IgD-negative memory B cell (primary cell): ENCODE data around the gene PIMREG. TPM values are rescaled to one million over a fixed set of nuclear protein-coding genes. Genes with fewer than 3 reads are reported as not detected.

Experiments used
- H3K27ac Mint-ChIP-seq, 3 donors: one replicate each; pipeline ENCODE4 v1.8.0; 2020 to 2022; ENCODE audit warnings: mild to moderate bottlenecking in 3 of 3, mixed read lengths in 3 of 3, moderate library complexity in 1 of 3
- H3K27me3 Mint-ChIP-seq: one replicate; pipeline ENCODE4 v1.8.0; 2021; ENCODE audit warnings: mixed read lengths
- H3K36me3 Mint-ChIP-seq: one replicate; pipeline ENCODE4 v1.8.0; 2020; ENCODE audit warnings: mild to moderate bottlenecking, mixed read lengths
- H3K4me1 Mint-ChIP-seq, 3 donors: one replicate each; pipeline ENCODE4 v1.8.0; 2020 to 2022; ENCODE audit warnings: mixed read lengths in 3 of 3, mild to moderate bottlenecking in 1 of 3
- H3K4me3 Mint-ChIP-seq, 4 donors: one replicate each; pipeline ENCODE4 v1.8.0; 2020 to 2022; ENCODE audit warnings: mild to moderate bottlenecking in 4 of 4, mixed read lengths in 4 of 4, moderate library complexity in 3 of 4
- H3K9me3 Mint-ChIP-seq, 3 donors: one replicate each; pipeline ENCODE4 v1.8.0; 2020 to 2021; ENCODE audit warnings: mixed read lengths in 3 of 3, mild to moderate bottlenecking in 1 of 3
- polyA plus RNA-seq: library from polyadenylated mRNA; unstranded; fragments of 300-500 nt; fragmentation: Illumina TruSeq; gene quantifications from one replicate; pipeline ENCODE4 v1.2.3, GENCODE V29; 2021

The PIMREG gene
- polyA plus RNA-seq, 1 donor from 2014 or later: not detected

DNA sequence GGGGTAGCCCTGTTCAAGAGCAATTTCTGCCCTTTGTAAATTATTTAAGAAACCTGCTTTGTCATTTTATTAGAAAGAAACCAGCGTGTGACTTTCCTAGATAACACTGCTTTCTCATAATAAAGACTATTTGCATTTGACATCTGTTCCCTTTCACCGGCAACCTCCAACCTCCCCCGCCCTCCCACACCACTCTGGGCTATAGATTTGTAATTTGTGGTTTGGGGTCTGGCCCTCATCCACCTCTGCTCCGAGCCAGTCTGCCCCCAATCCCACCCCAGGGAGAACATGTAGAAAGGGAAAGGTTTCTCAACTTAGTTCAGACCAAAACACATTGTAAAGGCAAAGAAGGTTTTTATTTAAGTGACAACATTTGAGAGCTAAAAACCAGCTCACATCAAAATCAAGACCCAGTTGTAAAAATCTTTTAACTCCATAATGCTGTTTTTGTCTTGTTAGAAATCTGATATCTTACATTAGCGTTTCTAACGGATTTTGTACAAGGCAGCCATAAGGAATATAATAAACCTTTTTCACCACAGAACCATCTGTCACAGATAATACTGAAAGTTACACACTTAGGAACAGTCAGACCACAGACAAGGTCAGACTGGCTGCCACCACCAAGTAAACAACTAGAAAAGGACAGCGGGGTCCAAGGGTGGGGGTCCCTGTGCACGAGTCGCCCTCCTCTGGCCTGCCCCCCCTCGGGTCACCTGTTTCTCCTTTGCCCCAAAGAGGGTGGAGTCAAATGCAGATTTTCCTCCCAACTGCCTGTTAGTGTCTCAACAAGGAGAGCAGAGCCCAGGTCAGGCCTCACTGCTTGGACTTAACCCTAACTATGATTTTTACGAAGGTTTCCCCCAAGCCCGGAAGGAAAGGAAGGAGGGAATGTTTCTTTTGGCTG, 6.9 kb downstream of the PIMREG start:
- no peaks in the 10 kb centered on the region for H3K36me3 Mint-ChIP-seq
- peaks cover 7 to 13% (median 11%) of the 10 kb centered on the region in 3 donors for H3K4me1 Mint-ChIP-seq
- peak overlapping the region in 1 of 4 donors; percentile 37 for H3K4me3 Mint-ChIP-seq
- peaks cover 3% of the 10 kb centered on the region for H3K27me3 Mint-ChIP-seq
- peak overlapping the region in 1 of 3 donors; percentile 51 for H3K27ac Mint-ChIP-seq
- H3K9me3 Mint-ChIP-seq: no peaks in the 10 kb centered on the region

GRCh38 chr17:6452471-6453266, 8.4 kb downstream of the PIMREG start:
- H3K36me3 Mint-ChIP-seq: no peaks in the 10 kb centered on the region
- H3K4me3 Mint-ChIP-seq: no peak overlapping the region
- no peak overlapping the region for H3K27ac Mint-ChIP-seq
- peaks cover 4% of the 10 kb centered on the region for H3K27me3 Mint-ChIP-seq
- H3K4me1 Mint-ChIP-seq: peaks cover 11 to 17% (median 13%) of the 10 kb centered on the region in 3 donors
- H3K9me3 Mint-ChIP-seq: no peaks in the 10 kb centered on the region

DNA sequence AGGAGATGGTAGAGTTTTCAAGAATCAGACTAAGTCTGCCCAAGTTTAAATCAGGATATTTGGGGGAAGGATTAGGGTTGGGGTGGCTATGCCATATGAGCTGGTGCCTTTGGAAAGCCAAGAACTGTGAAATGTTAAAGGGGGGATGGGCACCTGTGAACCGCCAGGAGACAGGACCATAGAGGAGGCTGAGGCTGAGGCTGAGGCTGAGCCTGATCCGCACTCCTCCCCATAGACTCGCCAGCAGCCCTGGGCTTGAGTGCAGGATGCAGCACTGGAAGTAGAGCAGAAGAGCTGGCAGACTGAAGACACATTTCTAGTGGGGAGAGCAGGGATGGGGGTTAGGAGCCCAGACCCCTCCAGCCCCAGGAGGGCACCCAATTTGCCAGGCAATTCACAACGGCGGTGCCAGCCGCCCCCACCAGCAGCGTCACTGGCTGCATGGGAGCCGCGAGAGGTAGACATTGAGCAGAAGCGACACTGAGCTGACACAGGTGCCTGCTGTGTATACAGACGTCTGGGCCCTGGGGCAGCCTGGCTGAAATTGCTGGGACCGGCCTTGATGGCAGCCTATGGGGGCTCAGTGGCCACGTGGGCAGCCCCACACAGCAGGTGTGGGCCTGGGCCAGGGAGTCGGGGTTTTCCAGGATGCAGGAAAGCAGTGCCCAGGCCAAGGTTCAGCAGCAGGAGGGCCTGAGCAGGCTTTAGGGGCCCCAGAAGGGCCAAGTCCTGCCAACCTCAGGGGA, 9.2 kb downstream of the PIMREG start:
- Mint-ChIP-seq H3K4me1 (peaks cover 11 to 17% (median 13%) of the 10 kb centered on the region in 3 donors), H3K4me3 (peak overlapping the region in 1 of 4 donors; percentile 82), H3K27me3 (peaks cover 4% of the 10 kb centered on the region)

DNA sequence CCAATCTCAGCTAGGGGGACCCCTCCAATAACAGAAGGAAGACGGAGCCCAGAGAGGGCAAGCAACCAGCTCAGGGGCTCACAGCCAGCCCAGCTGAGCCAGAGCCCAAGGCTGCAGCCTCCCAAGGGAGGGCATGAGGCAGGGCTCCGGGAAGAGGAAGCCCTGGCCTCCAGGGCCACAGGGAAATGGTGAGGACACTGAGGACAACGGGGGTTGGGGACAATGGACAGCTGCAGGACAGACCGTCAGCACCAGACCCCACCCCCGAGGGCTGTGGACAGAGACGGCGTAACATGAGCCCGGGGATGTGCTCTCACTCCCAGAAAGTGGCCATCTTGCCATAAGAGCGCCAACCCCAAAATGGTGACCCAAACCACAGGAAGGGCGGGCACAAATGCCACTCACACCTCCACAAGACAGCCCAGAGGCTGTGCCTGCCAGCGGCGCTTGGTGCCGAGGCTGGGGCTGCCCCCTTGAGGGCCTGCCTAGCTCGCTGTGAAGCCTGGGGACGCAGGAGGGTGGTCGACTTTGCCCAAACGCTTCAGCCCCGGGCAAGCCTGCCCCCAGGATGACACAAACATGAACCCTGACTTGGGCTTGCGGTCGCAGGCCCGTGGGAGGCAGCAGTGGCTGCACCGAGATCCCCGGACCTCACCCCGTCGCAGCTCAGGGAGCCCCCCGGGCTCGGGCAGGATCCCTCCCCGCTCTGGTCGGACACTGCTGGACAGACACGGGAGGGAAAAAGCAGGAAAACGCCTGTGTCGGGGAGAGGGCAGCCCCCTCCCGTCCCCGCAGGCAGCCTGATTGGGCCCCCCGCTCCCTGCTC, 10.5 kb downstream of the PIMREG start:
- H3K27me3 Mint-ChIP-seq: peaks cover 3% of the 10 kb centered on the region
- no peak overlapping the region for H3K4me3 Mint-ChIP-seq
- H3K4me1 Mint-ChIP-seq: peaks cover 11 to 17% (median 13%) of the 10 kb centered on the region in 3 donors
- peak overlapping the region in 1 of 3 donors; percentile 56 for H3K27ac Mint-ChIP-seq
- no peaks in the 10 kb centered on the region for H3K9me3 Mint-ChIP-seq
- no peaks in the 10 kb centered on the region for H3K36me3 Mint-ChIP-seq

More for the DNA sequence above, 9.2 kb downstream of the PIMREG start:
- H3K36me3 Mint-ChIP-seq: no peaks in the 10 kb centered on the region
- H3K27ac Mint-ChIP-seq: peak overlapping the region; percentile 53 to 75 (median 56)
- H3K9me3 Mint-ChIP-seq: no peaks in the 10 kb centered on the region

GRCh38 chr17:6455321-6455705, 11.1 kb downstream of the PIMREG start:
- H3K9me3 Mint-ChIP-seq: no peaks in the 10 kb centered on the region

DNA sequence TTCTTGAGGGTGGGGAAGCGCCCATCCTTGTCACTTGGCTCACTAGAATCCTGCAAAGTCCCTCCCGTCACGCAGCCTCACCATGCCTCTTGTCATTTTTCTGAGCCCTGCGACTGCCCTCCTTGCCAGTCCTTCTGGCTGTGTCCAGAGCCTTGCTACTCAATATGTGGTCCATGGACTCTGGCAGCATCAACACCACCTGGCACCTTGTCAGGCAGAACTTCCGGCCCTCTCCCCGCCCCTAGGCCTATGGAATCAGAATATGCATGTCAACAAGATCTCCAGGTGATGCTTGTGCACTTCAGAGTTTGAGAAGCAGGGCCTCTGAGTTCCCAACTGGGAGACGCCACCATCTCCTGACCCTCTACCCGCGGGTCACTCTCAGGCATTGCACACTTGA, 12.1 kb downstream of the PIMREG start:
- no peaks in the 10 kb centered on the region for H3K36me3 Mint-ChIP-seq
- H3K9me3 Mint-ChIP-seq: no peaks in the 10 kb centered on the region
- peak overlapping the region in 1 of 4 donors; percentile 19 for H3K4me3 Mint-ChIP-seq
- peak overlapping the region in 1 of 3 donors; percentile 6 for H3K27ac Mint-ChIP-seq
- peaks cover 5% of the 10 kb centered on the region for H3K27me3 Mint-ChIP-seq
- H3K4me1 Mint-ChIP-seq: peaks cover 7 to 14% (median 8%) of the 10 kb centered on the region in 3 donors

More at GRCh38 chr17:6455321-6455705, 11.1 kb downstream of the PIMREG start:
- Mint-ChIP-seq H3K4me1 (peaks cover 11 to 17% (median 13%) of the 10 kb centered on the region in 3 donors), H3K4me3 (peak overlapping the region in 3 of 4 donors; percentile 48 to 85 (median 82)), H3K27me3 (peaks cover 5% of the 10 kb centered on the region), H3K36me3 (no peaks in the 10 kb centered on the region), H3K27ac (peak overlapping the region in 1 of 3 donors; percentile 92)

- peak overlapping the region in 1 of 3 donors; percentile 29 for H3K27ac Mint-ChIP-seq
- no peak overlapping the region for H3K4me3 Mint-ChIP-seq
These were observed 12.8 kb downstream of the PIMREG start for GRCh38 chr17:6456914-6457687.

DNA sequence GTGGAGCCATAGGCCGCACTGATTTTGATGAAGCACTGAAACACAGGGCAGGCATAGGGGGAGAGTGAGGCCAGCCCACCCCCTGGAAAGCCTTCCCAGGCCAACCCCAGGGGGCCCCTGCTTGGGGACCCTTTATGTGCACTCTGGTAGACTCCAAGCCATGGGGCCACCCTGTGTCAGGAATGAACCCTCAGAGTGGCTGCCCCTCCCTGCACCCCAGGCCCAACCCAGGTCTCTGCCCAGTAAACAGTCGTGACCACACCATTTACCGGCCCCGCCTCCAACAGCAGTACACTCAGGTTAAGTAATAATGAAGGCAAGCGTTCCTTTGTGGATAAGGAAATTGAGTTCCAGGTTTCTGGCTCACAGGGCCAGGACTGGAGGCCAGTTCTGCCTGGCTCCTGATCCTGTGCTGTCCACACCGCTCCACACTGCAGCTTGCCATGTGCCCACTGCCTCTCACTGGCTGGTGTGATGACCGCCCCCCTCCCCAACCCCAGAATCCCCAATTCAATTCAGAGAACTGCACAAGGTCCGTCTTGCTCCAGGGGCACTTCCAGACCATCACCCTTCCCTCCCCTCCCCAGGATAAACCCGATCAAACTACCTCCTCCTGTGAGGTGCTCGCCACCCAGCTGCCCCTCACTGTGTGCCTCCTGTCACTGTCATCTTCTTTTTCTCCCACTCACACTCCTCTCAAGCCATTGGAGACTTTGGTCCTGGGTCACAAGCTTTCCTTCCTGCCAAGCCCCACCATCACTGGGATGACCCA, 13.6 kb downstream of the PIMREG start:
- no peaks in the 10 kb centered on the region for H3K9me3 Mint-ChIP-seq
- H3K4me1 Mint-ChIP-seq: peaks cover 7 to 9% (median 8%) of the 10 kb centered on the region in 3 donors
- H3K4me3 Mint-ChIP-seq: no peak overlapping the region
- peaks cover 7% of the 10 kb centered on the region for H3K27me3 Mint-ChIP-seq
- no peak overlapping the region for H3K27ac Mint-ChIP-seq
- no peaks in the 10 kb centered on the region for H3K36me3 Mint-ChIP-seq

More at GRCh38 chr17:6456914-6457687, 12.8 kb downstream of the PIMREG start:
- peaks cover 6 to 14% (median 8%) of the 10 kb centered on the region in 3 donors for H3K4me1 Mint-ChIP-seq
- peaks cover 5% of the 10 kb centered on the region for H3K27me3 Mint-ChIP-seq
- no peaks in the 10 kb centered on the region for H3K9me3 Mint-ChIP-seq
- no peaks in the 10 kb centered on the region for H3K36me3 Mint-ChIP-seq

DNA sequence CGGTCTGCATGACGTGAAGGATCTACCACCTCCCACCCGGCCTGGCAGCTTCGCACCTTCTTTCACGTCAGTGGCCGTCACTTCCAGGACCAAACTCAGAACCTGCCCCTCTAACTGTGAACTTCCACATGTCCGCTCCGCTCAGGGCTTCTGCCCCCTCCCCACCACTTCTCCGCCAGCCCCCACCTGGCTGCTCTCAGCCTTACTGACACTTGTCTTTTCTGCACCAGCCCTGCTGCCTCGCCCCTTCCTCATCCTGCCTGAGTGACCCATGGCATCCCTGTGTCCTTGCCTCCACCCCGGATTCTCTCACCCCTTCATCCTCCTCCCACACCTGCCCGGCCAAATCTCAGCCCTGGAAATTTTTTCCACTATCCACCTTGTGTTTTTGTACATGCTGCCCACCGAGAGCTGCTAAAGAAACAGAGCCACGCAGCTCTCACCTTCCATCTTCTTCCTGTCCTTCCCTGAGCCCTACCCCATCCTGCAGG, 14.2 kb downstream of the PIMREG start:
- Mint-ChIP-seq H3K27ac (no peak overlapping the region), H3K4me1 (peaks cover 4 to 7% (median 7%) of the 10 kb centered on the region in 3 donors), H3K9me3 (no peaks in the 10 kb centered on the region), H3K4me3 (no peak overlapping the region), H3K27me3 (peaks cover 7% of the 10 kb centered on the region), H3K36me3 (no peaks in the 10 kb centered on the region)

- Mint-ChIP-seq H3K36me3 (no peaks in the 10 kb centered on the region), H3K4me1 (peaks cover 0 to 7% (median 6%) of the 10 kb centered on the region in 3 donors), H3K27me3 (peaks cover 10% of the 10 kb centered on the region), H3K27ac (peak overlapping the region in 1 of 3 donors; percentile 19), H3K4me3 (no peak overlapping the region), H3K9me3 (no peaks in the 10 kb centered on the region)
These were observed 16.4 kb downstream of the PIMREG start for GRCh38 chr17:6460531-6461161.

DNA sequence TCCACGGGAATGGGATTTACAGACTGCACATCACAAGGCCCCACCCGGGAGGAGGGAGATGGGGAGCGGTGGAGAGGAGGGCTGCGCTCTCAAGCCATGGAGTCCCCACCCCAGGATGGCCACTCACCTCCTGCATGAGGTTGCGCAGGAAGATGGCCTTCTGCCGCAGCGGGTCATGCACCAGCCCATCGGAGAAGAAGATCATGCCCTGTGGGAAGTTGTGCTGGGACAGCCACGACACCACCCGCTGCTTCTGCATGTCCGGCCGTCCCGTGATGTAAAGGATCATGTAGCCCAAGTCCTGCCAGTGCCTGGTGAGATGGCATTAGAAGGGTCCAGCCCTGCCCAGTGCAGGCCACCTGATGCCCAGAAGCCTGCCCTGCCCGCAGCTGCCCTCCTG, 17.0 kb downstream of the PIMREG start:
- H3K4me1 Mint-ChIP-seq: peaks cover 0 to 7% (median 6%) of the 10 kb centered on the region in 3 donors
- H3K27ac Mint-ChIP-seq: no peak overlapping the region
- no peak overlapping the region for H3K4me3 Mint-ChIP-seq

More for the DNA sequence above, 17.0 kb downstream of the PIMREG start:
- H3K27me3 Mint-ChIP-seq: peaks cover 8% of the 10 kb centered on the region
- H3K9me3 Mint-ChIP-seq: no peaks in the 10 kb centered on the region
- H3K36me3 Mint-ChIP-seq: no peaks in the 10 kb centered on the region
